Ishikawa (cell line): ENCODE measurements around the gene CHN1.

Experiments
- NFIC ChIP-seq: IDR thresholded peaks from 2 replicates; pipeline ENCODE4 v1.6.1; 2012
- TF ChIP-seq, protein P1 (sequence below): IDR thresholded peaks from 2 replicates; pipeline ENCODE4 v1.6.1; 2012

DNA sequence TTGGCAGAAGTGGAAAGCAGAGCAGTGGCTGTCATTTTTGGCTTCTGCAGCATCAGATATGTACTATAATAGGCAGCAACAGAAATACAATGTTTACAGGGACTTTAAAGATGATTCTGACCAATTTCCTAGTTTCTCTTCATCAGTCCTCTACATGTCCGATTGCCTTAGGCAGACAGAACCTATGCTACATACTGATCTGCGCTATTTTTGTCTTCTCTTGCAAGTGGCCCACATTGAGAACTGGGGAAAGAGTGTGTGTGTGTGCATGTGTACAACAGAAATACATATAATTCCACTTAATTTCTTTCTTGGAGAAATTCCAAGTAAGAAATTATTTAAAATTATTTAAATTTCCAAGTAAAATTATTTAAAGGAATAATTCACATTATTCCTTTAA is 163.8 kb downstream of the CHN1 start:
- TF ChIP-seq NFIC, result no peak
- TF ChIP-seq, protein P1, sequence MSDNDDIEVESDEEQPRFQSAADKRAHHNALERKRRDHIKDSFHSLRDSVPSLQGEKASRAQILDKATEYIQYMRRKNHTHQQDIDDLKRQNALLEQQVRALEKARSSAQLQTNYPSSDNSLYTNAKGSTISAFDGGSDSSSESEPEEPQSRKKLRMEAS, result no peak
